Right lobe of liver (tissue), 6 donors: ENCODE results near the gene NAT8L. TPM values are rescaled to one million over a fixed set of nuclear protein-coding genes. Genes with fewer than 3 reads are reported as not detected.
A peak's percentile ranks its signal among the peaks of the same experiment; 100 is the strongest.

ENCODE experiments used
- ATAC-seq, 4 donors: fragments of 200-7000 bp; cut with Tn5 transposase; one replicate each; pipeline ENCODE4 v1.9.1; 2020; ENCODE audit warnings: mild to moderate bottlenecking in 4 of 4, moderate library complexity in 4 of 4
- DNase-seq, 3 donors: peaks; one replicate each; pipeline ENCODE4 v3.0.0-alpha.2; 2020
- H3K27ac ChIP-seq, 3 donors: fragments of 200-600 bp; one replicate each; pipeline ENCODE4 v1.8.0; 2022
- H3K27me3 ChIP-seq, 2 donors: fragments of 200-600 bp; one replicate each; pipeline ENCODE4 v1.8.0; 2022
- H3K36me3 ChIP-seq, 4 donors: fragments of 200-600 bp; sonication (generic) in 1 of 4; one replicate each; pipeline versions ENCODE4 v1.5.1 to v1.8.0; 2017 to 2022; ENCODE audit warnings: control low read depth in 1 of 4
- H3K4me1 ChIP-seq, 4 donors: fragments of 200-600 bp; sonication (generic) in 1 of 4; one replicate each; pipeline versions ENCODE4 v1.5.1 to v1.8.0; 2017 to 2022; ENCODE audit warnings: control low read depth in 1 of 4
- H3K4me3 ChIP-seq, 3 donors: fragments of 200-600 bp; one replicate each; pipeline ENCODE4 v1.8.0; 2022
- H3K9me3 ChIP-seq, 4 donors: fragments of 200-600 bp; sonication (generic) in 1 of 4; one replicate each; pipeline versions ENCODE4 v1.5.1 to v1.8.0; 2017 to 2022; ENCODE audit warnings: control low read depth in 1 of 4
- CTCF ChIP-seq, 4 donors: fragments of 200-600 bp in 3 of 4; fragments of 450-650 bp in 1 of 4; IDR thresholded peaks; one replicate each; pipeline versions ENCODE4 v1.5.1 to v1.8.0; 2016 to 2022; ENCODE audit warnings: antibody characterized with exemption in 4 of 4, mild to moderate bottlenecking in 2 of 4
- POLR2A ChIP-seq: fragments of 450-650 bp; IDR thresholded peaks from one replicate; pipeline ENCODE4 v1.6.1; 2017; ENCODE audit warnings: antibody characterized with exemption, mild to moderate bottlenecking
- WGBS: methylation state at CpG from one replicate; pipeline ENCODE4 v1.1.6; 2018; ENCODE audit warnings: low coverage, low lambda C conversion rate; ENCODE audit not compliant: insufficient coverage; ENCODE audit errors: missing lambda C conversion rate; 5-methylcytosine and 5-hydroxymethylcytosine counted together
- intact Hi-C, 2 donors: fragments of 100-400 bp; cut with DNase I; formaldehyde crosslinking; loops; one replicate each; pipeline versions ENCODE4 v1.11.2 to v1.14.1; 2022
- total RNA-seq, 6 experiments: library from RNA; depleted of rRNA in 2 of 6; stranded (reverse); fragments of >200 nt in 2 of 6; fragmentation: NEBNext Ultra II Directional in 3 of 6; extraction: Animal tissue kit (Norgen Biotek cat#: 25700) in 3 of 6; gene quantifications; one replicate each; pipeline versions ENCODE4 v1.1.0 to v1.2.4, GENCODE V29; 2016 to 2023
- donor health status: DM: no; HTN: yes; CAD: no.
- donor health status: DM: no; HTN: no; CAD: no.
- donor health status: DM: no; HTN: no; CAD: no.
- donor health status: DM: no; HTN: yes; CAD: no.
- donor health status: DM: no; HTN: yes; CAD: no.

Gene NAT8L
- total RNA-seq, 6 experiments from 2014 or later: 0.02 to 0.05 TPM; not detected in 4

DNA sequence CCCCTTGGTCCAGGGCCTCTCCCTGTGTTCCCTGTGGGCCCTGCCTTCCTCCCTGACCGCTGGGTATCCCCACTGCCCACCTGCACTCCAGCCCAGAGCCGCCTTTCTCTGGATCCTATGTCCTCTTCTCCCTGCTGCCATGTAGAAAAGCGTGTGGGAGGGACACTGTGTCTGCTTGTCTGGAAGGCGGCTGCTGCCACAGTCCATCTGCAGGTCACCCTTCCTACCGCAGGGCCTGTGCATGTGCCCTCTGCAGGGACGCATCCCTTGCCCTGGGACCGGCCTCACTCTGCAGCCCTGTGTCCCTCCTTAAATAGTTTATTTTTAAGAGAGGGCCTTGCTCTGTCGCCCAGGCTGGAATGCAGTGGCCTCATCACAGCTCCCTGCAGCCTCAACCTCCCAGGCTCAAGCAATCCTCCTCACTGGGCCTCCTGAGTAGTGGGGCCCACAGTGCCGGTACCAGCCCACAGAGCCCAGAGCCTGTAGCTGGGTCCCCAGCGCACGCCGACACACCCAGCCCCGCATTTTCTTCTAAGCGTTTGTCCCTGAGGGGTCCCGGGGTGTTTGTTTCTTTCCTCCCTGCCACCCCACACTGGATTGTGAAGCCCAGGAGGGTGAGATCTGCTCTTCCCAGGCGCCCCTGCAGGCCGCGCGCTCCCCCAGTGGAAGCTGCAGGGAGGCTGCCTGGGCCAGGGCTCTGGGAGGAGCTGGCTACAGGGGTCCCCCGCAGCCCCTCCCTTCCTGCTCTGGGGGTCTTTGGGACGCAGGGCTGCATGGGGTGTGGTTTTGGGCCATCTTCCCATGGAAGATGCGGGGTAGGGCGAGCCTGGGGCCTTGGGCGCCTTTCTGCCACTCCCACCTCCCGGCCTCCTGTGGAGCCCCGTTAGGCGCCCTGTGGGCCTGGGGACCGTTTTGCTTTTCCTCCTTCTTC lies 12.8 kb upstream of the NAT8L start:
- Histone ChIP-seq H3K36me3 (no peaks in the 10 kb centered on the region), H3K27me3 (peaks cover 0 to 5% of the 10 kb centered on the region in 2 donors), H3K4me1 (peaks cover 0 to 15% (median 3%) of the 10 kb centered on the region in 4 donors), H3K27ac (no peak overlapping the region), H3K9me3 (no peaks in the 10 kb centered on the region), H3K4me3 (no peak overlapping the region)
- intact Hi-C loops: no loop called here
- TF ChIP-seq POLR2A (no peak), CTCF (IDR thresholded peaks at IDR 0.05) (no peak)
- DNase-seq (peak in 2 of 3 donors; percentile 30 to 41), ATAC-seq (no peak)
- 70% methylated on average over 6 of the region's 28 CpGs for WGBS

DNA sequence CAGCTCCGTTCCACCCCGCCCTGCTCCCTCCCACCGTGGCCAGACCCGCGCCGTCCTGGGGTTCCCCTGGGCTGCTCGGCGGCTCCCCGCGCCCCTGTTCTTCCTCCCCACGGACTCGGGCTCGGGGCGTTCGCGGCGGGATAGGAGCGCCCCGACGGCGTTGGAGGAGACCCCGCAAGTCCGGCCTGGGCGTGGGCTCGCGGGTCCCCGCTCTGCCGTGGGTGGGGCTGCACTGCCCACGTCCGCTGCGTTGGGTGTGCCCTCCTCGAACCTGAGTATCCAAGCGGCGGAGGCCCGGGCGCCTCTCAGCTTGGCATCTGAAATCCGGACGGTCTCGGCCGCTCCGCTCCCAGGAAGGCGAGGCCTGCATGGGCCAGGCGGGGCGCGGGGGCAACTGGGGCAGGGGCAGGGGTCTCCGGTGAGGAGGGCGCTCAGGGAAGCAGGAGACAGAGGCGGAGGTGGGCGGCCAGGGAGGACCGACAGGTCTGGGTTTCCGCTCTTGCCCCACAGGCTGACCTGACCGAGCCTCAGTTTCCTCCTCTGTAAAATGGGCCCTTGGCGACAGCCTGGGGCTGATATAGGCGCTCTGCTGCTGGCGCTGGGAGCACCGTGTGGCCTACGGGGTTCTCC lies 12.0 kb upstream of the NAT8L start:
- H3K9me3 ChIP-seq: no peaks in the 10 kb centered on the region
- H3K4me1 ChIP-seq: peaks cover 0 to 6% (median 0%) of the 10 kb centered on the region in 4 donors
- ATAC-seq (no peak), DNase-seq (peak in 2 of 3 donors; percentile 27 to 49)
- 46% methylated on average over 9 of the region's 57 CpGs for WGBS
- H3K27ac ChIP-seq: no peak overlapping the region
- H3K36me3 ChIP-seq: no peaks in the 10 kb centered on the region
- H3K27me3 ChIP-seq: no peaks in the 10 kb centered on the region
- intact Hi-C loops: no loop called here
- H3K4me3 ChIP-seq: no peak overlapping the region
- TF ChIP-seq POLR2A (no peak), CTCF (IDR thresholded peaks at IDR 0.05) (no peak)

DNA sequence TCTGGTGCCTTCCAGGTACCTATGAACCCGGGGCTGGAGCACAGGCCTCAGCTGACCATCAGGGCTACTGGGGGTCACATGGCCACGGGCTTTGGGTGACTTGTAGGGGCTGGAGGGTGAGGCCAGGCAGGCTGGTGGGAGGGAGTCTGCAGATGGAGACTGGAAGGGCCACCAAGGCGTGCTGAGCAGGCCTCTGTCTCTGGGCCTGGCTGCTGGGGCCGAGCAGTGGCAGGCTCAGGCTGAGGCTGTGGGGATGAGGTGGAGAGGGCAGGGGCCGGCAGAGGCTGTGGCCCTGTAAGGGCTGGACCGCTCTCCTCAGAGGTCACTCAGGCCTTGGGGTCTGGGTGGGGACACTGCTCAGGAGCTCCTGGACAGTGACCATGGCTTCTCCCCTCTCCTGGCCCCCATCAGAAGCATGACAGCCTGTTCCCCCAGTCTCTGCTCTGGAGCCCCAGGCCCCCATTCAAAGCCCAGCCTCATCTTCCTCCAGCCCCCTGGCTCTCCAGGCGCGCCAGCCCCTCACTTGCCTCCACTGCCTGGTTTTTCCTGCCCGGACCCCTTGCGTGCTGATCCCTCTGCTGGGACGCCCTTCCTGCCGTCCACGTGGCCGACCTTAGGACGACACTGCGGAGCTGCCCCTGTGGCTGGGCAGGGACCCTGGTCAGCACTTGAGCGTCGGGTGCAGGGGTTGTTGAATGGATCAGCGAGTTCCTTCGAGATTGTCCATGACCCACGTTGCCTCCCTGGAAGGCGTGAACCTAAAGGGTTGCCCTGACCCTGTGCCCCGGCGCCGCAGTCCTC lies 11.1 kb upstream of the NAT8L start:
- no peak overlapping the region for H3K27ac ChIP-seq
- no peaks in the 10 kb centered on the region for H3K9me3 ChIP-seq
- H3K4me3 ChIP-seq: no peak overlapping the region
- H3K4me1 ChIP-seq: no peaks in the 10 kb centered on the region
- intact Hi-C loops: no loop called here
- H3K36me3 ChIP-seq: no peaks in the 10 kb centered on the region
- H3K27me3 ChIP-seq: no peaks in the 10 kb centered on the region
- ATAC-seq (no peak), DNase-seq (peak in 2 of 3 donors; percentile 35 to 40)
- TF ChIP-seq CTCF (IDR thresholded peaks at IDR 0.05): no peak
- no peak for TF ChIP-seq POLR2A
- WGBS: 81% methylated on average over 8 of the region's 25 CpGs

DNA sequence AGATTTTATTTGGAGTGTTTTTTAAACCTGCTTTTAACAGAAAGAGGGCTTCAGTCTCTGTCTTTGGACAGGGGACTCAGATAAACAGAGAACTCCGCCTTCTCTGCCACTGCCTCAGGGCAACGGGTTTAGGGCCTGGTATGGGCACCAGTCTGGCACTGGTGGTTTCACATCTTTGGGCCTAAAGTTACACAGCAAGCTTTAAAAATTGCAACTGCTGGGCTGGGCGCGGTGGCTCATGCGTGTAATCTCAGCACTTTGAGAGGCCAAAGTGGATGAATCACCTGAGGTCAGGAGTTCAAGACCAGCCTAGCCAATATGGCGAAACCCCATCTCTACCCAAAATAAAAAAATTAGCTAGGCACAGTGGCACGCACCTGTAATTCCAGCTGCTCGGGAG lies 10.3 kb upstream of the NAT8L start:
- Histone ChIP-seq H3K27ac (no peak overlapping the region), H3K4me1 (no peaks in the 10 kb centered on the region), H3K27me3 (no peaks in the 10 kb centered on the region), H3K4me3 (no peak overlapping the region), H3K9me3 (no peaks in the 10 kb centered on the region), H3K36me3 (no peaks in the 10 kb centered on the region)
- DNase-seq (peak in 2 of 3 donors; percentile 6 to 18), ATAC-seq (no peak)
- 90% methylated on average over 6 of the region's 8 CpGs for WGBS
- intact Hi-C loops: no loop called here
- TF ChIP-seq POLR2A: no peak
- TF ChIP-seq CTCF (IDR thresholded peaks at IDR 0.05): no peak
